Adipocyte (in vitro differentiated cells): ENCODE data around the gene PLBD2.

Source experiments
- DNase-seq: peaks from one replicate; pipeline ENCODE4 v3.0.0-alpha.2; 2015; ENCODE audit warnings: low read depth
- H3K27me3 ChIP-seq: replicated peaks from 2 replicates; pipeline ENCODE4 v1.7.0; 2013; ENCODE audit warnings: mild to moderate bottlenecking, low read length, moderate library complexity; ENCODE audit not compliant: control insufficient read depth, insufficient read depth
- H3K36me3 ChIP-seq: 2 replicates; pipeline ENCODE4 v1.7.0; 2013; ENCODE audit warnings: low read length, mild to moderate bottlenecking, moderate library complexity; ENCODE audit not compliant: control insufficient read depth, insufficient read depth, severe bottlenecking
- H3K4me1 ChIP-seq: 2 replicates; pipeline ENCODE4 v1.7.0; 2013; ENCODE audit warnings: mild to moderate bottlenecking, low read length, moderate library complexity; ENCODE audit not compliant: control insufficient read depth, insufficient read depth
- H3K4me3 ChIP-seq: 2 replicates; pipeline ENCODE4 v1.7.0; 2013; ENCODE audit warnings: mild to moderate bottlenecking, low read length, moderate library complexity
- H3K9ac ChIP-seq: 2 replicates; pipeline ENCODE4 v1.7.0; 2013; ENCODE audit warnings: mild to moderate bottlenecking, low read length, moderate library complexity
- H3K9me3 ChIP-seq: 2 replicates; pipeline ENCODE4 v1.7.0; 2013; ENCODE audit warnings: mild to moderate bottlenecking, low read length, moderate library complexity; ENCODE audit not compliant: control insufficient read depth

The PLBD2 gene

DNA sequence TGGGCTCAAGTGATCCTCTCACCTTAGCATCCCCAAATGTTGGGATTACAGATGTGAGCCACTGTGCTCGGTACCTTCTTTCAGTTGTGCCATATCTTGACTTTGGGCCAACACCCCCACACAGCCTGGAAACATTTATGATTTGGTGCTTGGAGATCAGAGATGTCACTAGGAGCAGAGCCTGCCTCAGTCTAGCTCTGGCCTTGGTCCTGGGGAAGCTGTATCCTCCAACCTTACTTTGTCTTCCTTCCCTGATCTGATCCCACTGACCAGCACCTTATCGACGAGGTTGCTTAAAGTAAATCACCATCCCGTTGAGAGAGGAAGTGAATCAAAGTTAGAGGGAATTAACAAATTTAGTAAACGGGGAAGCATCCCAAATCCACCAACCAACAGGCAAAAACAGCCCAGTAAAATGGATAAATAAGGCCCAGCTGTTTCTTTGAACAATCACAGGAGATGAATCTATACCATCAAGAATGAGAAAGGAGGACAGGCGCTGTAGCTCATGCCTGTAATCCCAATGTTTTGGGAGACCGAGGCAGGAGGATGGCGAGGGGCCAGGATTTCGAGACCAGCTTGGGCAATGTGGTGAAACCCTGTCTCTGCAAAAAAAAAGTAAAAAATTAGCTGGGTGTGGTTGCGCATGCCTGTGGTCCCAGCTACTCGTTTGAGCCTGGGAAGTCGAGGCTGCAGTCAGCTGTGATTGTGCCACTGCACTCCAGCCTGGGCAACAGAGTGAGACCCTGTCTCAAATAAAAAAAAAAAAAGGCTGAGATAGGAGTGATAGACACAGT is 3.4 kb downstream of the PLBD2 start:
- no peak overlapping the region for H3K4me3 ChIP-seq
- H3K27me3 ChIP-seq = no peaks in the 10 kb centered on the region
- H3K9me3 ChIP-seq = no peaks in the 10 kb centered on the region
- DNase-seq = peak; percentile 20
- no peak overlapping the region for H3K9ac ChIP-seq
- peaks cover 28% of the 10 kb centered on the region for H3K4me1 ChIP-seq
- no peaks in the 10 kb centered on the region for H3K36me3 ChIP-seq

DNA sequence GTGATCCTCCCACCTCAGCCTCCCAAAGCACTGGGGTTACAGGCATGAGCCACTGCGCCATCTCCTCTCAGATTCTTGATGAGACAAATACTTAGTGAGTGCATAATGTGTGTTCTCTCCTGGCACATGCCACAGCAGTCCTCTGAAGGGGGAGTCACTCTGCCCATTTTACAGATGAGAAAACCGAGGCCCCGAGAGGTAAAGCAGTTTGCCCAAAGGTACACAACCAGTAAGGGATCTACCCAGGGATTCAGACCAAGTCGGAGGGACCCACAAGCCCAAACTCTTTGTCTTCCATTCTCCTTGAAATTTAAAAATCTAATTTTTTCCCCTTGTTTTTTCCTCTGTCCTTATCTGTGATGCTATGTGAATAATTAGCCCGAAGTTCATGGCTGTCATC is 6.3 kb downstream of the PLBD2 start:
- Histone ChIP-seq H3K27me3 (no peaks in the 10 kb centered on the region), H3K4me1 (peaks cover 30% of the 10 kb centered on the region), H3K9ac (no peak overlapping the region), H3K9me3 (no peaks in the 10 kb centered on the region), H3K4me3 (no peak overlapping the region), H3K36me3 (no peaks in the 10 kb centered on the region)
- no peak for DNase-seq

DNA sequence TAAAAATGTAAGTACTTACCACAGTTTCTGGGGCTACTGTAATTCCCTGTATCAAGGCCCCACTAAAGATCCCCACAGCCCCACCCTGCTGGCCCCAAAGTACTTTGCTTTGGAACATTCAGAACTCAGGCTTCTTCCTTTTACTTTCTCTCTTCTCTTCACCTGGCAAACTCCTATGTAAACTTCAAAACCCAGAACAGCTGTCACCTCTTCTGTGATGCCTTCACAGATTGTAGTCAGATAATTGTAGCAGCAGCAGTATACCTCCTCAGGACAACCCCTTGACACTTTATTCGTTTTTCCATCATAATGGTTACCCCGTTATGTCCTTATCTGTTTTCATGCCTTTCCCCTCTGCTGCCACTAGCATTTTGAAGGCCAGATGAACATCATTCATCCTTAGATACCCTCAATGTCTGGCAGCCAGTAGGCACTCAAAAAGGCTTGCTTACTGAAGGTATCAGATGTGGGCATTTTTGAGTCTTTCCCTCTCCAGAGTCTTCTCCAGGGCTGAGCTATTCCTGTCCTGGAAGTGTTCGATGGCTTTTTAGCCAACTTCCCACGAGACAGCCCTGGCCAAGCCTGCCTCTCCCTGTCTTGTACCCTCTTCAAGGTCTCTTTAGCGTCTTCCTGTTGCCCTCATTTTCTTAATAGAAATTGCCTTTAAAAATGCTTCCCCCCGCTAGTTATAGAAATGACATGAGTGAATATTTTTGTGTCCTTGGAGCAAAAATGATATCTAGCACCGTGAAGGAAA is 7.4 kb downstream of the PLBD2 start:
- H3K9ac ChIP-seq = no peak overlapping the region
- no peaks in the 10 kb centered on the region for H3K27me3 ChIP-seq
- no peaks in the 10 kb centered on the region for H3K36me3 ChIP-seq
- H3K4me3 ChIP-seq = no peak overlapping the region
- DNase-seq = no peak
- peaks cover 26% of the 10 kb centered on the region for H3K4me1 ChIP-seq
- H3K9me3 ChIP-seq = no peaks in the 10 kb centered on the region

DNA sequence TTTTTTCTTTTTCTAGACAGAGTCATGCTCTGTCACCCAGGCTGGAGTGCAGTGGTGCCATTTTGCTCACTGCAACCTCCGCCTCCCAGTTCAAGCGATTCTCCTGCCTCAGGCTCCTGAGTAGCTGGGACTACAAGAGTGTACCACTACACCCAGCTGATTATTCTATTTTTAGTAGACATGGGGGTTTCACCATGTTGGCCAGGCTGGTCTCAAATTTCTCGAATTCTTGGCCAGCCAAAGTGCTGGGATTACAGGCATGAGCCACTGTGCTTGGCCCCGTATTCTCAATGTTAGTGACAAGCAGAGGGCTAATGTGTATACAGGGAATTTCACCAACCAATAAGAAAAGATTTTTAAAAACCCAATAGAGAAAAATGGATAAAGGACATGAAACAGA is 8.4 kb downstream of the PLBD2 start:
- H3K36me3 ChIP-seq = no peaks in the 10 kb centered on the region
- H3K4me1 ChIP-seq = peaks cover 22% of the 10 kb centered on the region

DNA sequence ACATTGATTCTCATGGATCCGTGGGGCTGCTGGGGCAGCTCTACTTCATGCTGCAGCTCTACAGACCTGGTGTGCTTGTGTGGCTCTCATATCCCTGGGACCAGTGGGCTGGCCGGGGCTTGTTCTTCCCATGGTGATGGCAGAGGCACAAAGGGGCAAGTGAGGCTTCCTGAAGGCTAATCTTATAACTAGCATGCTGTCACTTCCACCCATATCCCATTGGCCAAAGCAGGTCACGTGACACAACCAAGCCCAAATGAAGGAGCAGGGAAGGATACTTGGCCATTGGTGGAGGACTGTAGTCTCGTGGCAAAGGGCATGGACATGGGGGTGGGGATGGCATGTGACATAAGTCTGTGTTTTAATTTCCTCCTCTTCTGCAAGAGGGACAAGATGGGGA is 9.9 kb downstream of the PLBD2 start:
- Histone ChIP-seq H3K27me3 (no peaks in the 10 kb centered on the region), H3K36me3 (peaks cover 8% of the 10 kb centered on the region), H3K9ac (no peak overlapping the region), H3K9me3 (no peaks in the 10 kb centered on the region), H3K4me3 (no peak overlapping the region), H3K4me1 (peaks cover 16% of the 10 kb centered on the region)
- no peak for DNase-seq

More for the DNA sequence above, 8.4 kb downstream of the PLBD2 start:
- Histone ChIP-seq H3K27me3 (no peaks in the 10 kb centered on the region), H3K4me3 (no peak overlapping the region), H3K9ac (no peak overlapping the region), H3K9me3 (no peaks in the 10 kb centered on the region)
- peak; percentile 17 for DNase-seq

DNA sequence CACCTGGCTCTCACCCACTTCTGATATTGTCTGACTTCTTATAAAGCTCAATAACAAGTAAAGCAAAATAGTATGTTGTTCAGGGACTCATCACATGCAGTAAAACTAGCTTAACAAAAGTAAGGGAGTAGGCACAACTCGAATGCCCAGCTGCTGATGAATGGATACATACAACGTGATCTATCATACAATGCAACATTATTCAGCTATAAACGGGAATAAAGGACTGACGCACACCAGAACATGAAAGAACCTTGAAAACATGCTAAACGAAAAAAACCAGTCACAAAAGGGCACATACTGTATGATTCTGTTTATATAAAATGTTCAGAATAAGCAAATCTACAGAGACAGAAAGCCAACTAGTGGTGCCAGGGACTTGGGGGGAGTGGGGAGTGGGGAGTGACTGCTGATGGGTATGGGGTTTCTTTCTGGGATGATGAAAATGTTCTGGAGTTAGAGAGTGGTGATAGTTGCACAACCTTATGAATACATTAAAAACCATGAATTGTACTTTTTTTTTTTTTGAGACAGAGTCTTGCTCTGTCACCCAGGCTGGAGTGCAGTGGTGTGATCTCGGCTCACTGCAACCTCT is 11.1 kb downstream of the PLBD2 start:
- Histone ChIP-seq H3K36me3 (peaks cover 16% of the 10 kb centered on the region), H3K4me1 (peaks cover 16% of the 10 kb centered on the region), H3K4me3 (no peak overlapping the region), H3K9ac (no peak overlapping the region), H3K9me3 (no peaks in the 10 kb centered on the region), H3K27me3 (no peaks in the 10 kb centered on the region)
- DNase-seq = peak; percentile 50

DNA sequence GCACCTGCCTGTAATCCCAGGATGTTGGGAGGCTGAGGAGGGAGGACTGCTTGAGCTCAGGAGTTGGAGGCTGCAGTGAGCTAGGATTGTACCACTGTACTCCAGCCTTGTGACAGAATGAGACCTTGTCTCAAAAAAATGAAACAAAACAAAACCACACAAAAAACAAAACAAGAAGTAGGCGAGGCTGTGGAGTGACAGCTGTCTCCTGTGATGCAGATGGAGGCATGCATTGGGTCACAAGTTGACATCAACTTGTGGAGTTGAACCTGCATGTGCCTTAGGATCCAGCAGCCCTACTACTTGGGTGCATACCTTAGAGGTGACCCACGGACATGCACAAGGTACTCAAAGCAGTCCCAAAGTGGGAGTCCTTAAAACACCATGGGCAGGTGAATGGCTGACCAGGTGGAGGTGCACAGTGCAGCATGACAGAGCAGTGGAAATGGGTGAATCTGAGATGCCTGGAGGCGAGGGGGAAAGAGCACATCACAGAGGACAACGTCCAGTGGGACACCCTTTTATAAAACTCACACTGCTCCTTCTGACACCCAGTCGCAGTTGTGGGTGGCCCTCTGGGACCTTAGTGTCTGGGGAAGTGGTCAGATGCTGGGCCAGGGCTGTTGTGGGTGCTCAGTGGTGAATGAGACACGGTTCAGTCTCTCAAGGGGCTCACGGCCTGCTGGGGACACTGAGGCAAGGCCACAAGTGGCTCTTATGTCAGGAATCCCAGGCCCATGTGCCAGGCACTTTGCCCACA is 12.7 kb downstream of the PLBD2 start:
- peaks cover 16% of the 10 kb centered on the region for H3K4me1 ChIP-seq
- peaks cover 3% of the 10 kb centered on the region for H3K9me3 ChIP-seq
- no peaks in the 10 kb centered on the region for H3K27me3 ChIP-seq
- DNase-seq = no peak
- peaks cover 26% of the 10 kb centered on the region for H3K36me3 ChIP-seq
- no peak overlapping the region for H3K4me3 ChIP-seq
- no peak overlapping the region for H3K9ac ChIP-seq

DNA sequence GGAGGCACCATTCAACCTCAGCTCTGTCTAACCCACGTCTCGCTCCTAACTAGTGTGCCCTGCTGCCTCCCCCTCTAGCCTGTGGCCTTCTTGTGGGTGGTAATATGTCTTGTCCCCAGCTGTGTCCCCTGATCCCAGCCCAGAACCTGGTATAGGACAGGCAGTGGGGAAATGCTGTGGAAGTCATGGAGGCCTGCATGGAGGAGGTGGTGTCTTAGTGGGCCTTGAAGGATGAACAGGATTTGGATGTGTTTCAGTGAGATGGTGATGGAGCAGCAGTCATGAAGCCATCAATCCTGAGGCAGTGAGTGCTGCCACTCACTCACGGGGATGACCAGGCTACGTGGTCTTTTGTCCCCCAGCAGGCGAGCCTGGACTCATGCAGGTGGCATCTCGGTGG is 13.4 kb downstream of the PLBD2 start:
- DNase-seq = no peak
- H3K4me3 ChIP-seq = no peak overlapping the region
- H3K36me3 ChIP-seq = peaks cover 32% of the 10 kb centered on the region
- H3K27me3 ChIP-seq = no peaks in the 10 kb centered on the region
- peaks cover 12% of the 10 kb centered on the region for H3K4me1 ChIP-seq
- H3K9ac ChIP-seq = no peak overlapping the region
- peaks cover 3% of the 10 kb centered on the region for H3K9me3 ChIP-seq

DNA sequence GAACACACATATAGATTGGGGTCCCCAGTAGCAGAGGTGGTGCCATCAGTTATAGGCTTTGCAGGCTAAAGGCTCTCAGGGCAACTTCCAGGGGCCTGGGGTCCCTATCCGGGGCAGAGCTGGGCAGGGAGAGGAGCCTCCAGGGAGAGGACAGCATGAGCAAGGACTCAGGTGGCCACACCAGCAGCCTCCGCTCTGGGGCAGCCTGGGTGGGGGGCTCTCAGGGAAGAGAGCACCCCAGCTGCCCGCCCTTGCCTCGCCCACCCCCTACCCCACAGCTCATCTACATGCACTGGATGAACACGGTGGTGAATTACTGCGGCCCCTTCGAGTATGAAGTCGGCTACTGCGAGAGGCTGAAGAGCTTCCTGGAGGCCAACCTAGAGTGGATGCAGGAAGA is 14.0 kb downstream of the PLBD2 start:
- Histone ChIP-seq H3K9me3 (peaks cover 3% of the 10 kb centered on the region), H3K36me3 (peaks cover 38% of the 10 kb centered on the region), H3K9ac (no peak overlapping the region), H3K27me3 (no peaks in the 10 kb centered on the region), H3K4me3 (no peak overlapping the region), H3K4me1 (peaks cover 7% of the 10 kb centered on the region)
- DNase-seq = no peak

DNA sequence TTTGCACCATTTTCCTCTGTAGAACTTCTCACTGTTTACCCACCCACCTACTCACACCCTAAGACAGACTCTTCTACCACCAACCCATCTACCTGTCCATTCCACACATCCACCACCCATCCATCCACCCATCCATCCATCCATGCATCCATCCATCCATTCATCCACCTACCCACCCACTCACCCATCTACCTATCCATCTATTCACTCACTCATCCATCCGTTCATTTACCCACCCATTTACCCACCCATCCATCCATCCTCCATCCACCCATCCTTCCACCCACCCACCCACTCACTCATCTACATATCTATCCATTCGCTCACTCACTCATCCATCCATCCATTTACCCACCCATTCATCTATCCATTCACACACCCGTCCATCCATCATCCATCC is 15.1 kb downstream of the PLBD2 start:
- Histone ChIP-seq H3K36me3 (peaks cover 42% of the 10 kb centered on the region), H3K4me1 (peaks cover 7% of the 10 kb centered on the region), H3K27me3 (no peaks in the 10 kb centered on the region), H3K4me3 (no peak overlapping the region), H3K9me3 (peaks cover 3% of the 10 kb centered on the region), H3K9ac (no peak overlapping the region)
- no peak for DNase-seq

DNA sequence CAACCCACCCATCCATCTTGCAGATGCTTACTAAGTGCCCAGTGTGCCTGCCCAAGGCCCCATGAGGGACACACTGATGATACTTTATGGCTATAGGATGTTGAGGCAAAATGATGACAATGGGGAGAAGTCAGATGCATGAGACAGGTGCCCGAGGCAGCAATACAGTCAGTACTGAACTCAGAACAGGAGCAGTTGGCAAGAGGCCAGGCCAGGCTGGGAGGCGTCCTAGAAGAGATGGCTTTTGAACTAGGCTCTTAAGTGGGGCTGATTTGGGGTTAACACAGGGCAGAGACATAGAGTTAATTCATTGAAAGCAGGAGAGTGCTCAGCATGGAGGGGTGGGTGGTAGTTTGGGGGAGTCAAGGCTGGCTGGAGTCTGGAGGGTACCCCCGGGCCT is 15.6 kb downstream of the PLBD2 start:
- no peaks in the 10 kb centered on the region for H3K27me3 ChIP-seq
- H3K36me3 ChIP-seq = peaks cover 42% of the 10 kb centered on the region
- no peak overlapping the region for H3K4me3 ChIP-seq
- peaks cover 3% of the 10 kb centered on the region for H3K9me3 ChIP-seq
- no peak overlapping the region for H3K9ac ChIP-seq
- no peak for DNase-seq
- peaks cover 7% of the 10 kb centered on the region for H3K4me1 ChIP-seq
